Caco-2 (cell line): ENCODE measurements around the gene CALCB. TPM values are rescaled to one million over a fixed set of nuclear protein-coding genes. Genes with fewer than 3 reads are reported as not detected.
"Not testable (repeated sequence)": the region's sequence is repeated elsewhere in the genome, so short reads cannot be mapped to it uniquely, and the experiment has no call there.

ENCODE experiments used
- BruUV-seq: library from RNA; stranded (reverse); fragments of 400-500 nt; replicated peaks from 2 replicates; lab custom pipeline; 2021; lab: Mats Ljungman, UMichigan
- CTCF ChIA-PET: fragments of 300-600 bp; sonication (Branson Sonifier 250); formaldehyde crosslinking; loops from one replicate; lab custom pipeline; 2022; ENCODE audit warnings: antibody characterized with exemption; lab: Charles Lee
- POLR2A ChIA-PET: fragments of 300-600 bp; sonication (Branson Sonifier 250); formaldehyde crosslinking; loops from one replicate; lab custom pipeline; 2022; ENCODE audit warnings: antibody characterized with exemption; lab: Charles Lee
- DNase-seq, 2 experiments: peaks; one replicate each; pipeline versions ENCODE4 v3.0.0 to v3.0.0-alpha.2; 2020 to 2022
- H3K27me3 ChIP-seq: replicated peaks from 2 replicates; pipeline ENCODE4 v1.6.0; 2011; ENCODE audit warnings: low read length; ENCODE audit not compliant: control insufficient read depth, insufficient read depth
- H3K36me3 ChIP-seq: 2 replicates; pipeline ENCODE4 v1.5.1; 2011; ENCODE audit warnings: low read length; ENCODE audit not compliant: control insufficient read depth, insufficient read depth
- H3K4me1 ChIP-seq: fragments of 250-450 bp; sonication (Bioruptor Pico); 2 replicates; pipeline ENCODE4 v1.5.1; 2020; ENCODE audit warnings: mild to moderate bottlenecking
- H3K4me3 ChIP-seq: 2 replicates; pipeline ENCODE4 v1.5.1; 2011; ENCODE audit warnings: low read depth, mild to moderate bottlenecking, control low read depth, low read length
- H3K9me3 ChIP-seq: fragments of 250-450 bp; sonication (Bioruptor Pico); 2 replicates; pipeline ENCODE4 v1.5.1; 2020; ENCODE audit warnings: mild to moderate bottlenecking, moderate library complexity
- H3K27ac Mint-ChIP-seq: one replicate; pipeline ENCODE4 v1.8.0; 2022; ENCODE audit warnings: mixed read lengths; ENCODE audit not compliant: unreplicated experiment
- H3K27me3 Mint-ChIP-seq: one replicate; pipeline ENCODE4 v1.8.0; 2022; ENCODE audit warnings: mixed read lengths; ENCODE audit not compliant: insufficient read depth, unreplicated experiment
- H3K36me3 Mint-ChIP-seq: one replicate; pipeline ENCODE4 v1.8.0; 2022; ENCODE audit warnings: mild to moderate bottlenecking, mixed read lengths; ENCODE audit not compliant: insufficient read depth, unreplicated experiment
- H3K4me1 Mint-ChIP-seq: one replicate; pipeline ENCODE4 v1.8.0; 2022; ENCODE audit warnings: low read depth, mixed read lengths; ENCODE audit not compliant: unreplicated experiment
- H3K4me3 Mint-ChIP-seq: one replicate; pipeline ENCODE4 v1.8.0; 2022; ENCODE audit warnings: mild to moderate bottlenecking, moderate library complexity, mixed read lengths; ENCODE audit not compliant: unreplicated experiment
- H3K9me3 Mint-ChIP-seq: one replicate; pipeline ENCODE4 v1.8.0; 2022; ENCODE audit warnings: mixed read lengths; ENCODE audit not compliant: unreplicated experiment
- CTCF ChIP-seq, 2 experiments: fragments of 200-600 bp in 1 of 2; IDR thresholded peaks; 1 replicate in 1 of 2; 2 replicates in 1 of 2; pipeline versions ENCODE4 v1.5.1 to v1.8.0; 2011 to 2022; ENCODE audit warnings: antibody characterized with exemption in 1 of 2, control low read depth in 1 of 2, inconsistent platforms in 1 of 2, low read depth in 1 of 2, low read length in 1 of 2, mild to moderate bottlenecking in 1 of 2, moderate library complexity in 1 of 2; ENCODE audit not compliant: insufficient read depth in 1 of 2, severe bottlenecking in 1 of 2, unreplicated experiment in 1 of 2
- intact Hi-C: fragments of 100-400 bp; cut with micrococcal nuclease; formaldehyde crosslinking; loops from one replicate; pipeline ENCODE4 v1.10.0; 2022; ENCODE audit not compliant: unreplicated experiment
- total RNA-seq: library from RNA; stranded (reverse); gene quantifications from 2 replicates; pipeline ENCODE4 v1.2.3, GENCODE V29; 2022

CALCB gene
- total RNA-seq, 1 experiment from 2014 or later: not detected

- no peaks in the 10 kb centered on the region for H3K36me3 ChIP-seq
- H3K27me3 ChIP-seq: no peaks in the 10 kb centered on the region
- ChIA-PET POLR2A (no interaction called here), CTCF (no interaction called here)
- H3K9me3 Mint-ChIP-seq: no peaks in the 10 kb centered on the region
- DNase-seq: no peak
- TF ChIP-seq CTCF (IDR thresholded peaks at IDR 0.05; ENCODE audit: insufficient read depth in 1 of 2, low read depth in 1 of 2, low read length in 1 of 2, severe bottlenecking in 1 of 2, unreplicated experiment in 1 of 2): no peak
- no peaks in the 10 kb centered on the region for H3K36me3 Mint-ChIP-seq
- no peak overlapping the region for H3K27ac Mint-ChIP-seq
- no TSS peak for BruUV-seq
- no peaks in the 10 kb centered on the region for H3K4me1 Mint-ChIP-seq
- no peak overlapping the region for H3K4me3 ChIP-seq
- H3K4me1 ChIP-seq: no peaks in the 10 kb centered on the region
- H3K4me3 Mint-ChIP-seq: no peak overlapping the region
- intact Hi-C loops: no loop called here
- H3K27me3 Mint-ChIP-seq: peaks cover 6% of the 10 kb centered on the region
- no peaks in the 10 kb centered on the region for H3K9me3 ChIP-seq
These were observed 27.5 kb upstream of the CALCB start for GRCh38 chr11:15045891-15046290.

DNA sequence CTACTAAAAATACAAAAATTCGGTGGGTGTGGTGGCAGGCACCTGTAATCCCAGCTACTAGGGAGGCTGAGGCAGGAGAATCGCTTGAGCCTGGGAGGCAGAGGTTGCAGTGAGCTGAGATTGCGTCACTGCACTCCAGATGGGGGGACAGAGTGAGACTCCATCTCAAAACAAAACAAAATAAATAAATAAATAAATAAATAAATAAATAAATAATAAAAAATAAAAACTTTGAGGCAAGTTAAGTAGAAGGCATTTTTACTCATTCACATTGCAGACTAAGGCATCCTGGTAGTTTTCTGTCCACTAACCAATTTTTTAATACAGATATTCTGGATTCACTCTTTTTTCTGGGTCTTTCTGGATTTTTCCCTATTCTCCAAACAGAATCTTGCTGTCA, 26.7 kb upstream of the CALCB start:
- intact Hi-C loops, BruUV-seq, CTCF ChIA-PET, H3K36me3 ChIP-seq, H3K4me1 Mint-ChIP-seq, H3K4me3 Mint-ChIP-seq, POLR2A ChIA-PET, H3K27me3 Mint-ChIP-seq, H3K27ac Mint-ChIP-seq, H3K36me3 Mint-ChIP-seq, H3K9me3 ChIP-seq, H3K27me3 ChIP-seq, H3K9me3 Mint-ChIP-seq, H3K4me3 ChIP-seq, H3K4me1 ChIP-seq, DNase-seq: not testable (repeated sequence)

- Mint-ChIP-seq H3K27me3 (peaks cover 5% of the 10 kb centered on the region), H3K4me3 (no peak overlapping the region), H3K36me3 (no peaks in the 10 kb centered on the region), H3K4me1 (no peaks in the 10 kb centered on the region), H3K9me3 (no peaks in the 10 kb centered on the region), H3K27ac (no peak overlapping the region)
- no peak for DNase-seq
- Histone ChIP-seq H3K27me3 (no peaks in the 10 kb centered on the region), H3K4me1 (no peaks in the 10 kb centered on the region), H3K4me3 (no peak overlapping the region), H3K9me3 (no peaks in the 10 kb centered on the region), H3K36me3 (no peaks in the 10 kb centered on the region)
- no peak for TF ChIP-seq CTCF (IDR thresholded peaks at IDR 0.05; ENCODE audit: insufficient read depth in 1 of 2, low read depth in 1 of 2, low read length in 1 of 2, severe bottlenecking in 1 of 2, unreplicated experiment in 1 of 2)
- ChIA-PET CTCF (no interaction called here), POLR2A (no interaction called here)
- intact Hi-C loops: no loop called here
- no TSS peak for BruUV-seq
These were observed 24.8 kb upstream of the CALCB start for GRCh38 chr11:15048616-15049015.

- H3K4me3 Mint-ChIP-seq: no peak overlapping the region
- CTCF ChIA-PET: no interaction called here
These were observed 20.2 kb upstream of the CALCB start for GRCh38 chr11:15053191-15053685.

More at GRCh38 chr11:15053191-15053685, 20.2 kb upstream of the CALCB start:
- Mint-ChIP-seq H3K36me3 (no peaks in the 10 kb centered on the region), H3K27ac (no peak overlapping the region), H3K27me3 (peaks cover 8% of the 10 kb centered on the region), H3K9me3 (no peaks in the 10 kb centered on the region), H3K4me1 (no peaks in the 10 kb centered on the region)
- H3K4me3 ChIP-seq: no peak overlapping the region
- no peak for DNase-seq
- H3K27me3 ChIP-seq: no peaks in the 10 kb centered on the region
- BruUV-seq: no TSS peak
- H3K4me1 ChIP-seq: no peaks in the 10 kb centered on the region
- TF ChIP-seq CTCF (IDR thresholded peaks at IDR 0.05; ENCODE audit: insufficient read depth in 1 of 2, low read depth in 1 of 2, low read length in 1 of 2, severe bottlenecking in 1 of 2, unreplicated experiment in 1 of 2): no peak
- intact Hi-C loops: no loop called here
- POLR2A ChIA-PET: no interaction called here
- no peaks in the 10 kb centered on the region for H3K36me3 ChIP-seq
- no peaks in the 10 kb centered on the region for H3K9me3 ChIP-seq
